Astrocyte (in vitro differentiated cells and primary cell): Measurements from ENCODE around the gene IVL.

Source experiments
- CTCF ChIP-seq: IDR thresholded peaks from 2 replicates; pipeline ENCODE4 v1.5.1; 2011; ENCODE audit warnings: low read depth, mild to moderate bottlenecking, inconsistent platforms, low read length, moderate library complexity; ENCODE audit not compliant: insufficient read depth
- EZH2 ChIP-seq: IDR thresholded peaks from 2 replicates; pipeline ENCODE4 v1.6.1; 2012; ENCODE audit warnings: mild to moderate bottlenecking, low read length, inconsistent platforms; ENCODE audit not compliant: insufficient read depth

DNA sequence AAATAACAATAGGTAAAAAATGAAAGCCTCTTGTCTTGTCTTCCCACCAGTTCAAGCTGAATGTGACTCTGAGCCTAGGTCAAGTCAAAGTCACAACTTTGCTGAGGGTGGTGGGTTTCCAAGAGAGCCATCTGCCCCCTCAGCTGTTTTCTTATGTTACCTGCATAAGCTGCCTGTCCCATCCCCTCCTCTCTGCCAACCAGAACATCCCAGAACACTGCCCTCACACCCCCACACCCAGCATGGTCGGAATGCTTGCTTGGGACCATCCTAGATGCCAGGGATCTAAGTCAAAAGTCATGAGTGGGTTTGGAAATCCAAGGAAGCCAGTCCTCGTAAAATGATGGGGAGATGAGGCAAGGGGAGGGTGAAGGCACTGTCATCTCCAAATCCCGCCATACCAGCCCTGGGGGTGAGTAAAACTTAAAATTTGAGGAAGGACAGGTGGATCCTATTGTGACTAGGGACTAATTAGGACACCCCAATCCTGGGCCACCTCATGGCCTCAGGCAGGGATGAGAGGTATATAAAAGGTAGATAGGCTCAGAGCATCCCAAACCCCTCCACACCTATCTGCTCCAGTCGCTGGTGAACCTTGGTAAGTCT lies 38.4 kb downstream of the IVL start, which contains the start of gene SPRR5:
- no peak for TF ChIP-seq CTCF
- TF ChIP-seq EZH2 = no peak
